Smooth muscle cell (in vitro differentiated cells): ENCODE data around the gene ZNF304. TPM values are rescaled to one million over a fixed set of nuclear protein-coding genes. Genes with fewer than 3 reads are reported as not detected.

Experiments
- DNase-seq: peaks from one replicate; lab custom pipeline; 2025; ENCODE audit not compliant: unreplicated experiment; lab: John Stamatoyannopoulos, UW
- H2AFZ ChIP-seq: fragments of 200-600 bp; sonication (generic); 2 replicates; pipeline ENCODE4 v1.6.0; 2016; ENCODE audit warnings: antibody characterized with exemption, low read depth, mild to moderate bottlenecking
- H3F3A ChIP-seq: fragments of 200-600 bp; sonication (generic); 2 replicates; pipeline ENCODE4 v1.6.0; 2017; ENCODE audit warnings: antibody characterized with exemption, low read depth
- H3K27ac ChIP-seq: fragments of 200-600 bp; sonication (generic); 2 replicates; pipeline ENCODE4 v1.5.1; 2016; ENCODE audit warnings: low read depth, mild to moderate bottlenecking
- H3K27me3 ChIP-seq: fragments of 200-600 bp; sonication (generic); 2 replicates; pipeline ENCODE4 v1.6.1; 2016; ENCODE audit warnings: low read depth, mild to moderate bottlenecking
- H3K36me3 ChIP-seq: fragments of 200-600 bp; sonication (generic); 2 replicates; pipeline ENCODE4 v1.5.1; 2016; ENCODE audit warnings: low read depth
- H3K4me1 ChIP-seq: fragments of 200-600 bp; sonication (generic); 2 replicates; pipeline ENCODE4 v1.5.1; 2016; ENCODE audit warnings: low read depth
- H3K4me2 ChIP-seq: fragments of 200-600 bp; sonication (generic); 2 replicates; pipeline ENCODE4 v1.6.0; 2016; ENCODE audit warnings: mild to moderate bottlenecking
- H3K4me3 ChIP-seq: fragments of 200-600 bp; sonication (generic); 2 replicates; pipeline ENCODE4 v1.5.1; 2016; ENCODE audit warnings: mild to moderate bottlenecking
- H3K79me2 ChIP-seq: fragments of 200-600 bp; sonication (generic); 2 replicates; pipeline ENCODE4 v1.6.0; 2016; ENCODE audit warnings: low read depth, mild to moderate bottlenecking
- H3K9ac ChIP-seq: fragments of 200-600 bp; sonication (generic); 2 replicates; pipeline ENCODE4 v1.6.0; 2016; ENCODE audit warnings: low read depth
- H3K9me3 ChIP-seq: fragments of 200-600 bp; sonication (generic); replicated peaks from 2 replicates; pipeline ENCODE4 v1.5.1; 2016; ENCODE audit warnings: low read depth
- H4K20me1 ChIP-seq: fragments of 200-600 bp; sonication (generic); 2 replicates; pipeline ENCODE4 v1.6.0; 2016; ENCODE audit warnings: low read depth
- WGBS: methylation state at CpG from one replicate; pipeline ENCODE4 v1.1.7; 2016; ENCODE audit warnings: low lambda C conversion rate; 5-methylcytosine and 5-hydroxymethylcytosine counted together
- polyA plus RNA-seq: library from polyadenylated mRNA; unstranded; fragments of >200 nt; fragmentation: Nextera tagmentation; extraction: Ambion mirVana; gene quantifications from 2 replicates; pipeline ENCODE4 v1.2.1, GENCODE V29; 2016
- total RNA-seq: library from RNA; depleted of rRNA; stranded (reverse); fragments of >200 nt; gene quantifications from 2 replicates; pipeline ENCODE4 v1.2.3, GENCODE V29; 2014
- TF ChIP-seq, protein P1 (sequence below): fragments of 200-600 bp; sonication (generic); IDR thresholded peaks from 2 replicates; pipeline ENCODE4 v1.5.1; 2017; ENCODE audit warnings: borderline replicate concordance, mild to moderate bottlenecking, antibody characterized with exemption; ENCODE audit not compliant: insufficient read depth, poor library complexity, severe bottlenecking

The ZNF304 gene
- total and polyA plus RNA-seq, 2 experiments from 2014 or later: 3.9 to 6.8 TPM

- no peak overlapping the region for H3K4me2 ChIP-seq
- no peak for DNase-seq
- 76% methylated on average over 4 of the region's 4 CpGs for WGBS
These were observed 16.9 kb upstream of the ZNF304 start for GRCh38 chr19:57334191-57334590.

DNA sequence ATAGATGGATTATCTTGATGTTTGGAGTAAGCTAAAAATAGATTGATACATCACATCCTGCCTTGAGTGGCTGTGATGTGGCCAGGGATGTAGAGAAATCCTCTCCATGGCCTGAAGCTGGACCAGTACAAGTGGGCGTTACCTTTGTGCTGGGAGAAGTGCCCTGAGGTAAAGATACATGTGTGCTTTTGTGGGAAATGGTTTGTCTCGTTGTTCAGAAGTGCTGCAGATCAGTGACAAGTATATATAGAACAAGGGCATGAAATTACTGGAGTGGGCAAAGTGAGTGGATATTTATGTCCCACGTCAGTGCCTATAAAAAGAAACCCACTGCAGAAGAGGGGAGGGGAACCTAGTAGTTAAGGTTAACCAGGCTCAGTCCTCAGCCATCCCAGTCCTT lies 12.2 kb upstream of the ZNF304 start:
- no peaks in the 10 kb centered on the region for H3K36me3 ChIP-seq
- TF ChIP-seq, protein P1, sequence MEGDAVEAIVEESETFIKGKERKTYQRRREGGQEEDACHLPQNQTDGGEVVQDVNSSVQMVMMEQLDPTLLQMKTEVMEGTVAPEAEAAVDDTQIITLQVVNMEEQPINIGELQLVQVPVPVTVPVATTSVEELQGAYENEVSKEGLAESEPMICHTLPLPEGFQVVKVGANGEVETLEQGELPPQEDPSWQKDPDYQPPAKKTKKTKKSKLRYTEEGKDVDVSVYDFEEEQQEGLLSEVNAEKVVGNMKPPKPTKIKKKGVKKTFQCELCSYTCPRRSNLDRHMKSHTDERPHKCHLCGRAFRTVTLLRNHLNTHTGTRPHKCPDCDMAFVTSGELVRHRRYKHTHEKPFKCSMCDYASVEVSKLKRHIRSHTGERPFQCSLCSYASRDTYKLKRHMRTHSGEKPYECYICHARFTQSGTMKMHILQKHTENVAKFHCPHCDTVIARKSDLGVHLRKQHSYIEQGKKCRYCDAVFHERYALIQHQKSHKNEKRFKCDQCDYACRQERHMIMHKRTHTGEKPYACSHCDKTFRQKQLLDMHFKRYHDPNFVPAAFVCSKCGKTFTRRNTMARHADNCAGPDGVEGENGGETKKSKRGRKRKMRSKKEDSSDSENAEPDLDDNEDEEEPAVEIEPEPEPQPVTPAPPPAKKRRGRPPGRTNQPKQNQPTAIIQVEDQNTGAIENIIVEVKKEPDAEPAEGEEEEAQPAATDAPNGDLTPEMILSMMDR: no peak
- no peaks in the 10 kb centered on the region for H4K20me1 ChIP-seq
- no peak overlapping the region for H3K9ac ChIP-seq
- H3K27me3 ChIP-seq: peaks cover 3% of the 10 kb centered on the region
- WGBS: 71% methylated on average over 3 of the region's 3 CpGs
- no peaks in the 10 kb centered on the region for H3K4me1 ChIP-seq
- H3F3A ChIP-seq: no peaks in the 10 kb centered on the region
- no peak for DNase-seq
- H3K9me3 ChIP-seq: no peaks in the 10 kb centered on the region
- no peak overlapping the region for H3K27ac ChIP-seq
- H3K4me2 ChIP-seq: no peak overlapping the region
- no peaks in the 10 kb centered on the region for H3K79me2 ChIP-seq
- no peak overlapping the region for H3K4me3 ChIP-seq
- no peak overlapping the region for H2AFZ ChIP-seq

More at GRCh38 chr19:57334191-57334590, 16.9 kb upstream of the ZNF304 start:
- Histone ChIP-seq H3K4me1 (no peaks in the 10 kb centered on the region), H3K27ac (no peak overlapping the region), H3K79me2 (no peaks in the 10 kb centered on the region), H3F3A (no peaks in the 10 kb centered on the region), H3K36me3 (no peaks in the 10 kb centered on the region), H3K4me3 (no peak overlapping the region), H3K27me3 (no peaks in the 10 kb centered on the region), H3K9ac (no peak overlapping the region), H3K9me3 (no peaks in the 10 kb centered on the region), H2AFZ (no peak overlapping the region), H4K20me1 (no peaks in the 10 kb centered on the region)
- TF ChIP-seq, protein P1: no peak

- no peak overlapping the region for H3K4me3 ChIP-seq
- H3K4me2 ChIP-seq: no peak overlapping the region
- no peaks in the 10 kb centered on the region for H3K79me2 ChIP-seq
- TF ChIP-seq, protein P1: no peak
- H3F3A ChIP-seq: no peaks in the 10 kb centered on the region
- H3K4me1 ChIP-seq: no peaks in the 10 kb centered on the region
- no peaks in the 10 kb centered on the region for H3K36me3 ChIP-seq
- H3K9me3 ChIP-seq: no peaks in the 10 kb centered on the region
- H3K27me3 ChIP-seq: peaks cover 12% of the 10 kb centered on the region
- 78% methylated on average over 6 of the region's 6 CpGs for WGBS
- no peak for DNase-seq
- H2AFZ ChIP-seq: no peak overlapping the region
- H4K20me1 ChIP-seq: no peaks in the 10 kb centered on the region
- no peak overlapping the region for H3K9ac ChIP-seq
- no peak overlapping the region for H3K27ac ChIP-seq
These were observed 8.5 kb upstream of the ZNF304 start for GRCh38 chr19:57342582-57342981.

- Histone ChIP-seq H3K9me3 (no peaks in the 10 kb centered on the region), H3K9ac (no peak overlapping the region), H3F3A (no peaks in the 10 kb centered on the region), H3K79me2 (peaks cover 19% of the 10 kb centered on the region), H3K27ac (no peak overlapping the region), H3K36me3 (no peaks in the 10 kb centered on the region), H2AFZ (no peak overlapping the region), H4K20me1 (no peaks in the 10 kb centered on the region), H3K27me3 (peaks cover 12% of the 10 kb centered on the region), H3K4me2 (no peak overlapping the region), H3K4me1 (peaks cover 9% of the 10 kb centered on the region), H3K4me3 (no peak overlapping the region)
- TF ChIP-seq, protein P1: no peak
- 72% methylated on average over 3 of the region's 3 CpGs for WGBS
- DNase-seq: no peak
These were observed 2.9 kb upstream of the ZNF304 start for GRCh38 chr19:57348136-57348535.
